GM18868 (cell line): ENCODE data around the gene CREB1.
A peak's percentile ranks its signal among the peaks of the same experiment; 100 is the strongest.

Experiments used
- ATAC-seq: cut with Tn5 transposase; IDR thresholded peaks from one replicate; pipeline ENCODE4 v1.9.1; 2021; ENCODE audit warnings: mild to moderate bottlenecking, moderate library complexity; ENCODE audit not compliant: unreplicated experiment

CREB1 gene

GRCh38 chr2:207503234-207503633, 26.5 kb upstream of the CREB1 start:
- ATAC-seq, result peak; percentile 74

GRCh38 chr2:207504513-207505170, 25.1 kb upstream of the CREB1 start:
- no peak for ATAC-seq

- peak; percentile 42 for ATAC-seq
These were observed 24.6 kb upstream of the CREB1 start for GRCh38 chr2:207505171-207505570.

DNA sequence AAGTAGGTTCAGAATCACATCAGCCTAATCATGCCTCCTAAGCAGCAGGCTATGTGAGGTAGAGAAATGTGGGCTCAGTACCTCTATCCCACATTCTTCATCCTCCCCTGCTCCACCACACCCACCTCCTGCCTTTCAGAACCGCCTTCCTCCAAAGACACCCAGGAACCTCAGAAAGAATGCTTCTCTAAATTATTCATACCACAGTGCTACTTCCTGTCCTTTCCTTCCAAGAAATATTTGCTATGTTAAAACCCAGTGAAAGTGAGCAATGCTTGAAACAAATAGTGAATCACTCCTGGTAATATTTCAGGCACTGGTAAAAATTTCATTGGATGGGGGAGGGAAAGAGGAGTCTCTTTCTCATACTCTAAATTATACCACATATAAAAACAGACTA, 24.0 kb upstream of the CREB1 start:
- ATAC-seq, result no peak

DNA sequence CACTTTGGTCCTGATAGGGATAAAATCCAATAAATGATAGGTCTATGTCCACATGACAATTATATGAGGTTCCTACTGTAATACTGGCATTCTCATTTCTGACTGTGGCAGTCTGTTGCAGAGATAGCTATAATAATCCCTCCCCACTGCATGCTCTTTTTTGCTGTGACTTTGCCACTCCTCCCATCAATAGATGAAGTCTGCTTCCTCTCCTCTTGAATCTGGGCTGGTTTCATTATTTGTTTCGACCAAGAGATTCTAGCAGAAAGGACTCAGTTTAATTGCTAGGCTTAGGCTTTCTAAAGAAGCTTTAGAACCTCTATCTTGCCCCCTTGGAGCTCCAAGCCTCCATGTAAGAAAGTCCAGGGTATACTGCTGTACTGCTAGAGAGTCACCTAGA, 23.3 kb upstream of the CREB1 start:
- ATAC-seq, result no peak

- no peak for ATAC-seq
These were observed 19.6 kb upstream of the CREB1 start for GRCh38 chr2:207510148-207510547.

- ATAC-seq, result no peak
These were observed 17.9 kb upstream of the CREB1 start for GRCh38 chr2:207511851-207512250.

DNA sequence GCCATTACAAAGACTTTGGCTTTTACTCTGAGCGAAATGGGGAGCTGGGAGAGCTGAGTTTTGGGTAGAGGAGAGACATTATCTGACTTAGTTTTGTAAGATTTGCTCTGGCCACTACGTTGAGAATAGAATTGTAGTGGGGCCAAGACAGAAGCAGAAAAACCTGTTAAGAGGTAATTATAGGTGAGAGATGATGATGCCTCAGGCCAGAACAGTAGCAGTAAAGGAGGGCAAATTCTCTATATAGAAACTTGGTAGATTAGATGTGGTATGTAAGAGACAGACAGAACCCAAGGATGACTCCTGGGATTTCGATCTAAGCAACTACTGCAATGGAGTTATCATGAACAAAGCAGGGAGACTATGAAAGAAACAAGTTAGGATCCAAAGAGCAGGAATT, 17.4 kb upstream of the CREB1 start:
- no peak for ATAC-seq

- ATAC-seq, result no peak
These were observed 16.1 kb upstream of the CREB1 start for GRCh38 chr2:207513551-207514257.

DNA sequence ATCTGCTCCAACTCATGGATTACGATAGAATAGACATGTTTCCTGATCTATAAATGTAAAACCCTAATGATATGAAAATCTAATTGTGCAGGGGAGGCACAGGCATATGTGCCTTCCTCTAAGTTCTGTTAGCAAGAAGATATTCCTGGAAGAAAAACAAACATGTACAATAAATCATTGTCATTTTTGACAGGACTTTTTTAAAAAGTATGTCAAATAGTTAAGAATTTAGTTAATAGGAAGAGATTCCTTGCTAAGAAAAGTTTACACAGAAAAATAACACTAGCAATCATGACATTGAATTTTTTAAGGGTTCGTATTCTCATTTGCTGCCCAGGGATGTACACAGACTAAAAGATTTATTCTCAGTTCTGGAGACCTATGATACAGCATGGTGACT, 15.3 kb upstream of the CREB1 start:
- ATAC-seq, result no peak

DNA sequence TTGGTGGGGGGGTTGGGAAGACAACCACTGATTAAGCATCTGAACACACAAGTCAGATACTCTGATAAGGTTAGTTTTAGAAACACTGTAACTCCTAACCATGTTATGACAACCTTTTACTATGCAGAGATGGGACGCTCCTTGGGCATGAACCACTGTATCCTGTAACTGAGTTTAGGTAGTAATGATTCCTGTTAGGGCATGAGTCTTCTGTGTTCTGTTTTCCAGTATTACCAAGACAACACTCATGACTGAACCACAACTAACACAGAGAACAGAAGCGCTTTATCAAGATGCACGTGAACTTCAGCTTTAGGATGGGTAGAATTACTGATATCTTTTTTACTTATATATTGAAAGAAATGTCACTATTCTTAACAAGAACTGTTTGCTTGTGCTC, 14.1 kb upstream of the CREB1 start:
- no peak for ATAC-seq

GRCh38 chr2:207516206-207516605, 13.6 kb upstream of the CREB1 start:
- ATAC-seq, result no peak

- peak; percentile 48 for ATAC-seq
These were observed 6.8 kb upstream of the CREB1 start for GRCh38 chr2:207523005-207523404.

GRCh38 chr2:207525296-207525695, 4.5 kb upstream of the CREB1 start:
- no peak for ATAC-seq

GRCh38 chr2:207528980-207529329, 807 bp upstream of the CREB1 start:
- peak; percentile 6 for ATAC-seq

DNA sequence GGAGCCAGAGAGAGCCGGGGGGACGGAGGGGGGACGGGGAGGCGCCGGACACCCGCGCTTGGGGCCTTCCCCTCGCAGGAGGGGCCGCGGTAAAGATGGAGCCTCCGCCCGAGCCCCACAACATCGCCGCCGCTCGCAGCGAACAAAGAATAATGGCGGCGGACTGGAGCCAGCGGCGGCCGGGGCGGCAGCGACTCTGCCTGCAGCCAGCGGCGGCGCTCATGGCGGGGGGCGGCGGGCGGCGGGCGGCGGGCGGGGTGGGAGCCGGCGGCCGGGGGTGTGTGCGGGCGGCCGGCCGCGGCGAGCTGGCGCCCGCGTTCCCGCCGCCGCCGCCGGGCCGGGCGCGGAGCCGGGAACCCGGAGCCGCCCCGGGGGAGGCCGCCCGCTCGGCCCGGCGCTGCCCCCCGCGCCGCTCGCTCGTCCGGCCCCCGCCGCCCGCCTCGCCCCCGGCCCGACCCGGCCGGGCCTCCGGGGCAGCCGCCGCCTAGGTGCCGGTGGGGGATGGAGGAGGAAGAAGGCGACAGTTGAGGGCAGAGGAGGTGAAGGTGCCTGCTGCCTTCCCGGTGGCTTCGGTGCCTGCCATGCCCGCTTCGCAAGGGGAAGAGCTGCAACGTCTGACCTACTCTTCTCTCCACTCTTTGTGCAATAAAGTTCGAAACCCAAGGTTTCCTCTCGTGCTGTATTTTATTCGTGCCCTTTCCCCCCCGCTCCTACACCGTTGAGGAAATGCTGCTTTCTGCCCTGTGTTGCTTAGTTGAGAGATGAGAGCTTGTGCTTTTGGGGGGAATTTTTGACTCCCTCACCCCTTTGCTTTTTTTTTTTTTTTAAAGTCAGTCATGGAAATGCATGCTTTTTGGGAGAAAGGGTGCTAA, 634 bp downstream of the CREB1 start:
- ATAC-seq, result no peak

GRCh38 chr2:207531032-207531952, 1.5 kb downstream of the CREB1 start:
- ATAC-seq, result no peak

GRCh38 chr2:207532676-207533075, 2.9 kb downstream of the CREB1 start:
- no peak for ATAC-seq

DNA sequence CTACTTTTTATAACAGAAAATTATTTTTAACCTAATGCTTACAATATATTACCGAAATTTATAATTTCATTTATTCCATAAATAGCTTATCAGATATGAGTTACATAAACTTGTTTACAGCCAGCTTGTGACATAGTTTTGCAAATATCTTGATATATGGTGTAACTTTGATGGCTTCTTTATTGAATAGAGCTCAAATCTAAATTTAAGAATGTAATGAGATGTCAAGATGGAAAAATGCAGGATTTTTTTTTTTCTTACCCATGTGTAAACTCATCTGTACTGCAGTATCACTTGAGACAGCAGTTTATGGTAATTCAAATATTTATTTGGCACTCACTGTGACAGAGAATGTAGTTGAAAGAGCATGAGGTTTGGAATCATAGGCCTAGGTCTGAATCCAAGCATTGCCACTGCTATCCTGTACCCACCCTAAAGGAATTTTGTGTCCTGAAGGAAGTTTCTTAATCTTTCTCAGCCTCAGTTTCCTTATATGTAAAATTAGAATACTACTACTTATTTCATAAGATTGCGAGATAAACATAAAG, 3.8 kb downstream of the CREB1 start:
- no peak for ATAC-seq

DNA sequence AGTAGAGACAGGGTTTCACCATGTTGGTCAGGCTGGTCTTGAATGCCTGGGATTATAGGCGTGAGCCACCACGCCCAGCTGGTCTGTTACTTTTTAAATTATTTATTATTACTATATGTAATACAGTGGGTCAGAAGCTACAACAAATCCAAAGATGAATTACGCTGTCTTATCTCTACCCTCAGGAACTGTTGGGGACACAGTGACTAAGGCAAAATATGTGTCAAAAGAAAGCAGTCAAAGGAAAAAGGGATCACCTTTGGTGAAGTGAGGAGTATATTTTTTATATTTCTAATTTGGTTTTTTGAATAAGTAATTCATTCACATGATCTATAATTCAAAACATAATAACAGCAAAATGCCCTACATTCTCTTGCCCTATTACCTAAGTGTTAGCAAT, 4.7 kb downstream of the CREB1 start:
- ATAC-seq, result no peak

DNA sequence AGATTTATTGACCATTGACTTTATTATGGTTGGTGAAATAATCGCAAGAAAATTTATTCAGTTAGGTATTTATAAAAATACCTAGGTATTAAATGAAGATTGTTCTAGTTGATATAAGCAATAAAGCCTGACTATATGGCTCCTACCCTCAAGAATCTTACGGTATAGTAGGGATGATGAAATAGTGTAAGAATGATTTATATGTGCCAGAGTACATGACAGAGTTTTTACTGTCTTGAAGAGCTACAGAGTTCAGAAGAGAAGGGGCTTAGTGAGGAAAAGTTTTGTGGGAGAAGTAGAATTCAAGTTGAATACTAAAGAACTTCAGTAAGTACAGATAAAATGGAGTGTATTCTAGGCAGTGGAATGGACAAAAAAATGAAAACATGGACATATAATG, 9.7 kb downstream of the CREB1 start:
- ATAC-seq, result no peak
